Endothelial cell (in vitro differentiated cells): ENCODE data around the gene LRG1. TPM values are rescaled to one million over a fixed set of nuclear protein-coding genes. Genes with fewer than 3 reads are reported as not detected.

Experiments
- DNase-seq: peaks from one replicate; pipeline ENCODE4 v3.0.0; 2021; ENCODE audit warnings: low spot score
- H3K27ac Mint-ChIP-seq: one replicate; pipeline ENCODE4 v1.8.0; 2021; ENCODE audit warnings: mixed read lengths, inconsistent platforms; ENCODE audit not compliant: unreplicated experiment
- H3K27me3 Mint-ChIP-seq: one replicate; pipeline ENCODE4 v1.8.0; 2021; ENCODE audit warnings: mild to moderate bottlenecking, moderate library complexity, mixed read lengths, inconsistent platforms; ENCODE audit not compliant: unreplicated experiment
- H3K36me3 Mint-ChIP-seq: one replicate; pipeline ENCODE4 v1.8.0; 2021; ENCODE audit warnings: mild to moderate bottlenecking, low read depth, mixed read lengths, inconsistent platforms; ENCODE audit not compliant: unreplicated experiment
- H3K4me1 Mint-ChIP-seq: one replicate; pipeline ENCODE4 v1.8.0; 2021; ENCODE audit warnings: mild to moderate bottlenecking, mixed read lengths, inconsistent platforms; ENCODE audit not compliant: unreplicated experiment
- H3K4me3 Mint-ChIP-seq: one replicate; pipeline ENCODE4 v1.8.0; 2021; ENCODE audit warnings: mild to moderate bottlenecking, mixed read lengths, inconsistent platforms; ENCODE audit not compliant: unreplicated experiment
- H3K9me3 Mint-ChIP-seq: one replicate; pipeline ENCODE4 v1.8.0; 2021; ENCODE audit warnings: mixed read lengths, inconsistent platforms; ENCODE audit not compliant: unreplicated experiment
- total RNA-seq: library from RNA; stranded (reverse); fragmentation: NEBNext Ultra II Directional; extraction: Animal tissue kit (Norgen Biotek cat#: 25700); gene quantifications from one replicate; pipeline ENCODE4 v1.2.1, GENCODE V29; 2021; ENCODE audit not compliant: unreplicated experiment
- TF ChIP-seq, protein P1 (sequence below): fragments of 200-600 bp; sonication (generic); IDR thresholded peaks from one replicate; pipeline ENCODE4 v1.5.0; 2021; ENCODE audit warnings: antibody characterized with exemption; ENCODE audit not compliant: unreplicated experiment

The LRG1 gene
- total RNA-seq, 1 donor from 2014 or later: 2.2 TPM

DNA sequence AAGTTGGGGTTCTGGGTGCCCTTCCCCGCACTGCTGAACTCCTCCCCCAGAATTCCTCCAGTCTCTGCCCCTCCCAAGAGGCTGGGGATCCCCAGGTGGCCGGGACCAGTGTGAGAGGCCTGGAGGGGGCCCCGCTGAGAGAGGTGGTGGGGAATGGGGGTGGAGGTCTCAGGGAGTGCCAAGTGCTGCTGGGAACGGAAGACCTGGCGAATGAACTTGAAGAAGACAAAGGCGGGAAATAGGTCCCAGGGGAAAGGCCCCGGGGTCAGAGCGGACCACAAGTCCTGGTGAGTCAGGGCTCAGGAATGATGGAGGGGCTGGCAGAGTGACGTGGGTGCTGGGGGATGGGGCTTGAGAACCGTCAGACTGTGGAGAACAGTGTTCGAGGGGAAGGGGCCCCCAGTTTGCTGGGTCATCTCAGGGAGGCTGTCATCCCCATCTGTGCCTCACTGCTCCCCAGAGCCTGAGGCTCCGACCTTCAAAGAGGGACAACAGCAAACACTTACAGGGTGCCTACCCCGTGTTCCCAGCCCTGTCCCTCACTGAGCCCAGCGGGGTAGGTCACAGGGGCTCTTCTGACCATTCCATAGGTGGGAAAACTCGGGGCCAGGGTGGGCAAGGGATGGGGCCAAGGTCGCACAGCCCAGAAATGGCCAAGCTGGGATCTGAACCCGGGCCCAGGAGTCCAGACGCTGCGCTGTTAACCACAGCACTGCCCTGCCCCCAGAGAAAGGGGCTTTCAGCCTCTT lies 35.6 kb upstream of the LRG1 start:
- Mint-ChIP-seq H3K9me3 (no peaks in the 10 kb centered on the region), H3K4me3 (no peak overlapping the region)

DNA sequence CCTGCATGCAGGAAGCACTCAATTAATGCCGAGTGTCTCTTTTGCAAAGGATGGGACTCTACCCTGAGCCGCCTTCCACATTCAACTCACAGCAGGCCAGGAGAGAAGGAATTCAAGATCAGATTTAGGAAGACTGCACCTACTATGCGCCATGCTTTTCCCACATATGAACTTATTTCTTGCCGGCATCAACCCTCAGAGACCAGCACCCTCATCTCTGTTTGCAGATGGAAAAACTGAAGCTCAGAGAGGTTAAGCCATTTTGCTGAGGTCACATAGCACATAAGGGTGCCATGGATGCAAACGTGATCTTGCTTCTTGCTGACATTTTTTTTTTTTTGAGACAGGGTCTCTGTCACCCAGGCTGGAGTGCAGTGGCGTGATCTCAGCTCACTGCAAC lies 33.8 kb upstream of the LRG1 start:
- H3K27me3 Mint-ChIP-seq: peaks cover 7% of the 10 kb centered on the region
- H3K9me3 Mint-ChIP-seq: no peaks in the 10 kb centered on the region
- TF ChIP-seq, protein P1, sequence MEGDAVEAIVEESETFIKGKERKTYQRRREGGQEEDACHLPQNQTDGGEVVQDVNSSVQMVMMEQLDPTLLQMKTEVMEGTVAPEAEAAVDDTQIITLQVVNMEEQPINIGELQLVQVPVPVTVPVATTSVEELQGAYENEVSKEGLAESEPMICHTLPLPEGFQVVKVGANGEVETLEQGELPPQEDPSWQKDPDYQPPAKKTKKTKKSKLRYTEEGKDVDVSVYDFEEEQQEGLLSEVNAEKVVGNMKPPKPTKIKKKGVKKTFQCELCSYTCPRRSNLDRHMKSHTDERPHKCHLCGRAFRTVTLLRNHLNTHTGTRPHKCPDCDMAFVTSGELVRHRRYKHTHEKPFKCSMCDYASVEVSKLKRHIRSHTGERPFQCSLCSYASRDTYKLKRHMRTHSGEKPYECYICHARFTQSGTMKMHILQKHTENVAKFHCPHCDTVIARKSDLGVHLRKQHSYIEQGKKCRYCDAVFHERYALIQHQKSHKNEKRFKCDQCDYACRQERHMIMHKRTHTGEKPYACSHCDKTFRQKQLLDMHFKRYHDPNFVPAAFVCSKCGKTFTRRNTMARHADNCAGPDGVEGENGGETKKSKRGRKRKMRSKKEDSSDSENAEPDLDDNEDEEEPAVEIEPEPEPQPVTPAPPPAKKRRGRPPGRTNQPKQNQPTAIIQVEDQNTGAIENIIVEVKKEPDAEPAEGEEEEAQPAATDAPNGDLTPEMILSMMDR: no peak
- peaks cover 14% of the 10 kb centered on the region for H3K4me1 Mint-ChIP-seq
- no peak overlapping the region for H3K4me3 Mint-ChIP-seq
- no peak for DNase-seq
- H3K36me3 Mint-ChIP-seq: no peaks in the 10 kb centered on the region
- no peak overlapping the region for H3K27ac Mint-ChIP-seq

More for the DNA sequence above, 35.6 kb upstream of the LRG1 start:
- DNase-seq: peak; percentile 71
- Mint-ChIP-seq H3K4me1 (peaks cover 14% of the 10 kb centered on the region), H3K27me3 (peaks cover 14% of the 10 kb centered on the region), H3K36me3 (no peaks in the 10 kb centered on the region), H3K27ac (peak overlapping the region; percentile 75)
- TF ChIP-seq, protein P1: no peak

DNA sequence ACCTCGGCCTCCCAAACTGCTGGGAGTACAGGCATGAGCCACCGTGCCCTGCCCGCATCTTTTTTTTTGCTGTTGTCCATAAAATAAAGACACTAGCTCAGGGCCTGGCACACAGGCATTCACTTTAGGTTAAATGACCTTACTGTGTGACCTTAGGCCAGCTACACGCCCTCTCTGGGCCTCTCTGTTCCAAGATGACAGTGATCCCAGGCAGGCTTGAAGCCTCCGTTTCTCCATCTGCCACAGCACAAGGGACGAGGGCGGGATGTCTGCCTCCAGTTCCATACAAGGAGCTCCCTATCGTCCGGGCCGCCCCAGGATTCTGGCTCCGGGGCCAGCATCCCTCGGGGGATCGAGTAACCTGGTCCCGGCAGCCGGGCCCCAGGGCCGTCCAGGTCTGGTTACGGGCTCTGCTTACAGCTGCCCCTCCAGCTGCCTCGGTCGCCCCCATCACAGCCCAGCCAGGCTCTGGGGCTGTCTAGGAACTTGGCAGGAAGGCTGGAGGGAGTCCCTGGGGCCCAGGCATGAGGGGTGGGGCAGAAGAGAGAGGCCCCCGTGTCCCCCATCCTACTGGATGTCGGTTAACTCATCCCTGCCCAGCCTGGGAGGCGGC lies 31.6 kb upstream of the LRG1 start:
- peaks cover 11% of the 10 kb centered on the region for H3K4me1 Mint-ChIP-seq
- no peaks in the 10 kb centered on the region for H3K36me3 Mint-ChIP-seq
- H3K27me3 Mint-ChIP-seq: peaks cover 5% of the 10 kb centered on the region
- no peak overlapping the region for H3K27ac Mint-ChIP-seq
- TF ChIP-seq, protein P1: no peak
- no peak for DNase-seq
- no peaks in the 10 kb centered on the region for H3K9me3 Mint-ChIP-seq
- H3K4me3 Mint-ChIP-seq: no peak overlapping the region

DNA sequence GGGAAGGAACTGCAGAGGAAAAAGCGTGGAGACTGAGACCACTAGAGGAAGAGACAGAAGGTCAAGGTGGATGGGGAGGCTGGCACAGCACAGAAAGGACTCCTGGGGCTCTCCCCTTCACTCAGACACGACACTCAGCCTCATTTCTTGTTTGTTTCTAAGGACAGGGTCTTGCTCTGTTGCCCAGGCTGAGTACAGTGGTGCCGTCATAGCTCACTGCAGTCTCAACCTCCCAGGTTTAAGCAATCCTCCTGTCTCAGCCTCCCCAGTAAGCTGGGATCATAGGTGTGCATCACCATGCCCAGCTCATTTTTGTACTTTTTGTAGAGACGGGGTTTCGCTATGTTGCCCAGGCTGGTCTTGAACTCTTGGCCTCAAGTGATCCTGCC lies 31.1 kb upstream of the LRG1 start:
- H3K27ac Mint-ChIP-seq: no peak overlapping the region
- no peaks in the 10 kb centered on the region for H3K36me3 Mint-ChIP-seq
- H3K9me3 Mint-ChIP-seq: no peaks in the 10 kb centered on the region
- H3K4me1 Mint-ChIP-seq: peaks cover 10% of the 10 kb centered on the region
- H3K4me3 Mint-ChIP-seq: no peak overlapping the region
- TF ChIP-seq, protein P1: no peak
- H3K27me3 Mint-ChIP-seq: peaks cover 1% of the 10 kb centered on the region
- no peak for DNase-seq

DNA sequence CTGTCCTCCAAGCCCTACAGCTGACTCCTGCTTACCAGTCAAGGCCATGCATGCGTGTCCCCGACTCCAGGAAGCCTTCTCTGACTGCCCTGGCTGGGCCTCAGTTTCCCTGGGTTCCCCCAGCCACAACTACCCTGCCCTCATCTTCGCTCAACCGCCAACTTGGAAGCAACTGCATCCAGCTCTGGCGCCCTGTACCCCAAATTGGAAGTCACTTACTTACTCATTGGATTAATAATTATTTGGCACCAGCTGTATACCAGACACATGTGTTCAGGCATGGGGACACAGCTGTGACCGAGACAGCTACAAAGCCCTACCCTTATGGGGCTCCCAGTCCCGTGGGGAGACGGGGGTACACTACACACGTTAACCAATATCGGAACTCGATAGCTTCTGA lies 30.6 kb upstream of the LRG1 start:
- Mint-ChIP-seq H3K4me1 (peaks cover 5% of the 10 kb centered on the region), H3K27ac (no peak overlapping the region), H3K9me3 (no peaks in the 10 kb centered on the region), H3K27me3 (peaks cover 1% of the 10 kb centered on the region), H3K36me3 (no peaks in the 10 kb centered on the region), H3K4me3 (peak overlapping the region; percentile 40)
- DNase-seq: no peak
- TF ChIP-seq, protein P1: no peak
